H1 (cell line): ENCODE data around the gene TRAPPC8. TPM values are rescaled to one million over a fixed set of nuclear protein-coding genes. Genes with fewer than 3 reads are reported as not detected.

Source experiments
- ASH2L ChIP-seq: fragments of 200-600, 300-600 bp; sonication (generic); IDR thresholded peaks from one replicate; pipeline ENCODE4 v1.7.1; 2017; ENCODE audit warnings: low read length
- CHD2 ChIP-seq: IDR thresholded peaks from 2 replicates; pipeline ENCODE4 v1.6.1; 2012; ENCODE audit warnings: low read length, improper control_type of control experiment
- FOSL1 ChIP-seq: IDR thresholded peaks from 2 replicates; pipeline ENCODE4 v1.6.1; 2011; ENCODE audit warnings: mild to moderate bottlenecking, low read depth, low read length, moderate library complexity; ENCODE audit not compliant: insufficient read depth
- NANOG ChIP-seq: IDR thresholded peaks from 2 replicates; pipeline ENCODE4 v1.6.1; 2011; ENCODE audit warnings: low read length, low read depth, mild to moderate bottlenecking, inconsistent platforms; ENCODE audit not compliant: insufficient read depth, poor library complexity, severe bottlenecking
- POLR2A ChIP-seq, 2 experiments: IDR thresholded peaks; 1 replicate in 1 of 2; 2 replicates in 1 of 2; pipeline ENCODE4 v1.6.1; 2011; ENCODE audit warnings: low read depth in 2 of 2, low read length in 2 of 2, mild to moderate bottlenecking in 2 of 2; ENCODE audit errors: control extremely low read depth in 1 of 2
- SP1 ChIP-seq: IDR thresholded peaks from 2 replicates; pipeline ENCODE4 v1.6.1; 2011; ENCODE audit warnings: low read depth, low read length
- SUZ12 ChIP-seq: fragments of 200-600 bp; sonication (generic); IDR thresholded peaks from 2 replicates; pipeline ENCODE4 v1.6.1; 2012; ENCODE audit warnings: mild to moderate bottlenecking, inconsistent platforms, low read length, moderate library complexity, mixed read lengths
- polyA plus RNA-seq, 7 experiments: library from polyadenylated mRNA; depleted of rRNA in 3 of 7; stranded (reverse) in 5 of 7; unstranded in 2 of 7; fragments of >200 nt in 5 of 7; fragments of 200-250 nt in 2 of 7; gene quantifications; 1 replicate in 5 of 7; 2 replicates in 1 of 7; 4 replicates in 1 of 7; pipeline versions ENCODE4 v1.2.1 to v1.2.3, GENCODE V29; 2011 to 2013; ENCODE audit warnings: missing spikeins in 2 of 7, mixed read lengths in 2 of 7
- total RNA-seq: library from RNA; stranded (reverse); fragmentation: NEBNext Ultra II Directional; extraction: Animal tissue kit (Norgen Biotek cat#: 25700); gene quantifications from 2 replicates; pipeline ENCODE4 v1.2.1, GENCODE V29; 2021
- TF ChIP-seq, protein P1 (sequence below): IDR thresholded peaks from 2 replicates; pipeline ENCODE4 v1.6.1; 2012; ENCODE audit warnings: inconsistent platforms
- TF ChIP-seq, protein P2 (sequence below), 3 experiments: IDR thresholded peaks; 1 replicate in 2 of 3; 2 replicates in 1 of 3; pipeline versions ENCODE4 v1.5.1 to v1.6.1; 2011; ENCODE audit warnings: low read length in 3 of 3, mild to moderate bottlenecking in 3 of 3, inconsistent platforms in 2 of 3, low read depth in 1 of 3, moderate library complexity in 1 of 3; ENCODE audit not compliant: insufficient read depth in 1 of 3; ENCODE audit errors: control extremely low read depth in 1 of 3

The TRAPPC8 gene
- total and polyA plus RNA-seq, 2 of the 8 experiments (the other 6 are each of a cell fraction or from before 2014, with no cell fraction given): 43.6 to 56.5 TPM

DNA sequence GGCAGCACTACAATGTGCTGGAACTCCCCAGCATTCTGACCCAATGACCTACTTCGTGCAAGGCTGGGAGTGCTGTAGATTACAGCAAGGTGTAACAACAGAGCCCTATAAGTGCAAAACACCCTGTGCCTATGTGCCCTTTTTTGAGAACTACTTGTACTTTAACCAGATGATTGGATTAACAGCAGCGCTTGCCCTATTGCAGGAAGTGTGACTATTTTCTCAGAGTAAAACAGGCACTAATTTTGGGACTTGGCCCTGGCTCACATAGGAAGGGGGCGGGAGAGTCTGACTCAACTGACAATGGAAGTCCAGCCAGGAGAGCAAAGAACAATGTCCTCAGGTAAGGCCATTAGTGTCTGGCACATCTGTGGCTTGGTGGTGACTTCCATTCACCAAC is 40.1 kb upstream of the TRAPPC8 start (continued):
- TF ChIP-seq, protein P1, sequence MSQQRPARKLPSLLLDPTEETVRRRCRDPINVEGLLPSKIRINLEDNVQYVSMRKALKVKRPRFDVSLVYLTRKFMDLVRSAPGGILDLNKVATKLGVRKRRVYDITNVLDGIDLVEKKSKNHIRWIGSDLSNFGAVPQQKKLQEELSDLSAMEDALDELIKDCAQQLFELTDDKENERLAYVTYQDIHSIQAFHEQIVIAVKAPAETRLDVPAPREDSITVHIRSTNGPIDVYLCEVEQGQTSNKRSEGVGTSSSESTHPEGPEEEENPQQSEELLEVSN: no peak
- no peak for TF ChIP-seq CHD2
- no peak for TF ChIP-seq ASH2L
- no peak for TF ChIP-seq SP1
- TF ChIP-seq SUZ12: no peak
- TF ChIP-seq FOSL1: no peak
- no peak for TF ChIP-seq NANOG
- TF ChIP-seq, protein P2, sequence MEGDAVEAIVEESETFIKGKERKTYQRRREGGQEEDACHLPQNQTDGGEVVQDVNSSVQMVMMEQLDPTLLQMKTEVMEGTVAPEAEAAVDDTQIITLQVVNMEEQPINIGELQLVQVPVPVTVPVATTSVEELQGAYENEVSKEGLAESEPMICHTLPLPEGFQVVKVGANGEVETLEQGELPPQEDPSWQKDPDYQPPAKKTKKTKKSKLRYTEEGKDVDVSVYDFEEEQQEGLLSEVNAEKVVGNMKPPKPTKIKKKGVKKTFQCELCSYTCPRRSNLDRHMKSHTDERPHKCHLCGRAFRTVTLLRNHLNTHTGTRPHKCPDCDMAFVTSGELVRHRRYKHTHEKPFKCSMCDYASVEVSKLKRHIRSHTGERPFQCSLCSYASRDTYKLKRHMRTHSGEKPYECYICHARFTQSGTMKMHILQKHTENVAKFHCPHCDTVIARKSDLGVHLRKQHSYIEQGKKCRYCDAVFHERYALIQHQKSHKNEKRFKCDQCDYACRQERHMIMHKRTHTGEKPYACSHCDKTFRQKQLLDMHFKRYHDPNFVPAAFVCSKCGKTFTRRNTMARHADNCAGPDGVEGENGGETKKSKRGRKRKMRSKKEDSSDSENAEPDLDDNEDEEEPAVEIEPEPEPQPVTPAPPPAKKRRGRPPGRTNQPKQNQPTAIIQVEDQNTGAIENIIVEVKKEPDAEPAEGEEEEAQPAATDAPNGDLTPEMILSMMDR (IDR thresholded peaks at IDR 0.05; ENCODE audit: control extremely low read depth in 1 of 3, insufficient read depth in 1 of 3, low read depth in 1 of 3, low read length in 3 of 3): no peak
- TF ChIP-seq POLR2A (IDR thresholded peaks at IDR 0.05; ENCODE audit: control extremely low read depth in 1 of 2, low read depth in 2 of 2, low read length in 2 of 2): no peak
